ENCODE results near the gene TBCB. TPM values are rescaled to one million over a fixed set of nuclear protein-coding genes. Genes with fewer than 3 reads are reported as not detected.
A peak's percentile ranks its signal among the peaks of the same experiment; 100 is the strongest.

The TBCB gene
- total RNA-seq, 4 donors from 2014 or later: 57.4 to 122 (median 96.7) TPM

DNA sequence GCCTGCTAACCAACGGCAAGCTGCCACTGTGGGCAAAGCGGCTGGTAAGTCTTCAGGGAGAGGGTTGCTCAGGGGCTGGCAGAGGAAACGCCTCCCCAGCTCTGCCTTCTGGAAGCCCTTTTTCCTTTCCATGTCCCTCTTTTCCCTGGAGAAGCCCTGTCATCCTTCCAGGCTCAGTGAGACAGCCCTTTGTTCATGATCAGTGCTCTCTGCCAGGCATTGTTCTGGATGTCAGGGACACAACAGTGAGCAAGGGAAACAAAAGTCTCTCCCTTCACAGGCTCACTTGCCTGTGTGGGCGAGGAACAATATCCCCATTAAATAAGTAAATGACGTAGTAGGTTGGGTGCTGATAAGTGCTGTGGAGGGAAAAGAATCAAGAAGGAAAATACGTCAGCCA is 18.2 kb upstream of the TBCB start:
- H3K4me1 ChIP-seq: peaks cover 22 to 25% of the 10 kb centered on the region in 2 donors
- H3K36me3 ChIP-seq: no peaks in the 10 kb centered on the region
- H3K9me3 ChIP-seq: no peaks in the 10 kb centered on the region
- TF ChIP-seq CTCF (IDR thresholded peaks at IDR 0.05 in 4 of 5, conservative IDR thresholded peaks at IDR 0.05 in 1 of 5): no peak
- TF ChIP-seq POLR2A (IDR thresholded peaks at IDR 0.05): no peak
- ATAC-seq (no peak), DNase-seq (no peak)
- H3K27ac ChIP-seq: no peak overlapping the region
- intact Hi-C loops (cut with DNase I; ENCODE audit: low total_unique reads) (no loop called here), in situ Hi-C loops (cut with MboI; ENCODE audit: low sequenced_read_pairs in 4 of 4) (no loop called here)
- no peaks in the 10 kb centered on the region for H3K27me3 ChIP-seq
- H3K4me3 ChIP-seq: no peak overlapping the region

- Histone ChIP-seq H3K27me3 (no peaks in the 10 kb centered on the region), H3K4me1 (peaks cover 27 to 33% of the 10 kb centered on the region in 2 donors), H3K4me3 (no peak overlapping the region), H3K36me3 (no peaks in the 10 kb centered on the region), H3K27ac (peak overlapping the region in 3 of 4 donors; percentile 32 to 86 (median 76)), H3K9me3 (no peaks in the 10 kb centered on the region)
- in situ Hi-C loops (cut with MboI; ENCODE audit: low sequenced_read_pairs in 4 of 4) (no loop called here), intact Hi-C loops (cut with DNase I; ENCODE audit: low total_unique reads) (no loop called here)
- TF ChIP-seq POLR2A (IDR thresholded peaks at IDR 0.05) (no peak), CTCF (IDR thresholded peaks at IDR 0.05 in 4 of 5, conservative IDR thresholded peaks at IDR 0.05 in 1 of 5) (no peak)
- ATAC-seq (no peak), DNase-seq (no peak)
Measured at GRCh38 chr19:36099166-36099785, 16.0 kb upstream of the TBCB start.

DNA sequence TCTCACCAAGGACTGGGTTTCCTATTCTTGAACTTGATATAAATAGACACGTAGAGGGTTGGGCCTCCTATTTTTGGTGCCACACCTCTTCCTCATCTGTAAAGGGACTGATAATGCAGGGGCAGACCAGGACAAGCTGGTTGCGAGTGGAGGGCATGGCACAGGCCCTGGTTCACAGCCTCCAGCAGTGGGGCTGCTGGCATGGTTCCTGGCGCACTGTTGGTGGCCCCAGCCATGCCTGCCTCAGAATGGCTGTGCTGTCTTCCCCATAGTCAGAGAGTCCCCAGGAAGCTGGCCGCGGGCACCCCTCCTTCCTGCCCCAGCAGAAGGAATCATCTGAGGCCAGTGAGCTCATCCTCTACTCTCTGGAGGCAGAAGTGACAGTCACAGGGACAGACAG is 14.8 kb upstream of the TBCB start:
- intact Hi-C loops (cut with DNase I; ENCODE audit: low total_unique reads) (loop anchor here (5.0 kb wide), 1 partner anchor 38 kb away; no protein-coding TSS in a partner anchor), in situ Hi-C loops (cut with MboI; ENCODE audit: low sequenced_read_pairs in 4 of 4) (no loop called here)
- TF ChIP-seq CTCF (IDR thresholded peaks at IDR 0.05 in 4 of 5, conservative IDR thresholded peaks at IDR 0.05 in 1 of 5): no peak
- no peak for TF ChIP-seq POLR2A (IDR thresholded peaks at IDR 0.05)
- peak overlapping the region in 3 of 4 donors; percentile 0 to 13 (median 4) for H3K4me3 ChIP-seq
- ATAC-seq: peak; percentile 80 to 83
- H3K4me1 ChIP-seq: peaks cover 27 to 36% of the 10 kb centered on the region in 2 donors
- DNase-seq: peak in 1 of 2 donors; percentile 49
- no peaks in the 10 kb centered on the region for H3K9me3 ChIP-seq
- peak overlapping the region; percentile 44 to 86 (median 78) for H3K27ac ChIP-seq
- H3K27me3 ChIP-seq: no peaks in the 10 kb centered on the region
- H3K36me3 ChIP-seq: no peaks in the 10 kb centered on the region

GRCh38 chr19:36101550-36102327 is 13.5 kb upstream of the TBCB start:
- Histone ChIP-seq H3K9me3 (no peaks in the 10 kb centered on the region), H3K4me1 (peaks cover 27 to 41% of the 10 kb centered on the region in 2 donors), H3K27me3 (no peaks in the 10 kb centered on the region), H3K27ac (peak overlapping the region; percentile 44 to 86 (median 78)), H3K4me3 (no peak overlapping the region), H3K36me3 (no peaks in the 10 kb centered on the region)
- in situ Hi-C loops (cut with MboI; ENCODE audit: low sequenced_read_pairs in 4 of 4) (no loop called here), intact Hi-C loops (cut with DNase I; ENCODE audit: low total_unique reads) (loop anchor here (5.0 kb wide), 1 partner anchor 39 kb away; no protein-coding TSS in a partner anchor)
- TF ChIP-seq POLR2A (IDR thresholded peaks at IDR 0.05) (no peak), CTCF (IDR thresholded peaks at IDR 0.05 in 4 of 5, conservative IDR thresholded peaks at IDR 0.05 in 1 of 5) (no peak)
- DNase-seq (peak in 1 of 2 donors; percentile 49), ATAC-seq (peak; percentile 30 to 43)
